Skeletal muscle satellite cell (primary cell): ENCODE measurements around the gene ZFP91.

ENCODE experiments used
- H3K27me3 ChIP-seq: 2 replicates; pipeline ENCODE4 v1.7.0; 2013; ENCODE audit warnings: low read length; ENCODE audit not compliant: control insufficient read depth, insufficient read depth
- H3K36me3 ChIP-seq: 2 replicates; pipeline ENCODE4 v1.7.0; 2013; ENCODE audit warnings: mild to moderate bottlenecking, control low read depth, low read length; ENCODE audit not compliant: insufficient read depth
- H3K4me1 ChIP-seq: 2 replicates; pipeline ENCODE4 v1.7.0; 2013; ENCODE audit warnings: low read length; ENCODE audit not compliant: control insufficient read depth, insufficient read depth
- H3K4me2 ChIP-seq: 2 replicates; pipeline ENCODE4 v1.7.0; 2013; ENCODE audit warnings: mild to moderate bottlenecking, low read length
- H3K4me3 ChIP-seq: 2 replicates; pipeline ENCODE4 v1.7.0; 2013; ENCODE audit warnings: low read length
- H3K9ac ChIP-seq: 2 replicates; pipeline ENCODE4 v1.7.0; 2013; ENCODE audit warnings: mild to moderate bottlenecking, low read depth, low read length, moderate library complexity
- H3K9me3 ChIP-seq: replicated peaks from 2 replicates; pipeline ENCODE4 v1.7.0; 2013; ENCODE audit warnings: mild to moderate bottlenecking, control low read depth, low read length

Gene ZFP91

GRCh38 chr11:58591659-58592058, 12.8 kb downstream of the ZFP91 start:
- Histone ChIP-seq H3K36me3 (peaks cover 19% of the 10 kb centered on the region), H3K27me3 (no peaks in the 10 kb centered on the region), H3K4me3 (no peak overlapping the region), H3K9me3 (no peaks in the 10 kb centered on the region), H3K9ac (no peak overlapping the region), H3K4me1 (peaks cover 10% of the 10 kb centered on the region), H3K4me2 (no peak overlapping the region)

GRCh38 chr11:58592760-58593472, 14.1 kb downstream of the ZFP91 start:
- no peaks in the 10 kb centered on the region for H3K27me3 ChIP-seq
- no peak overlapping the region for H3K4me2 ChIP-seq
- H3K4me1 ChIP-seq, result peaks cover 10% of the 10 kb centered on the region
- no peak overlapping the region for H3K9ac ChIP-seq
- H3K36me3 ChIP-seq, result peaks cover 15% of the 10 kb centered on the region
- no peak overlapping the region for H3K4me3 ChIP-seq
- no peaks in the 10 kb centered on the region for H3K9me3 ChIP-seq

- Histone ChIP-seq H3K9me3 (no peaks in the 10 kb centered on the region), H3K9ac (no peak overlapping the region), H3K4me3 (no peak overlapping the region), H3K27me3 (no peaks in the 10 kb centered on the region), H3K4me2 (no peak overlapping the region), H3K36me3 (peaks cover 15% of the 10 kb centered on the region), H3K4me1 (peaks cover 10% of the 10 kb centered on the region)
Observed at GRCh38 chr11:58594826-58595225, 16.0 kb downstream of the ZFP91 start.

GRCh38 chr11:58596621-58597020, 17.8 kb downstream of the ZFP91 start:
- H3K27me3 ChIP-seq, result no peaks in the 10 kb centered on the region
- H3K4me2 ChIP-seq, result no peak overlapping the region
- H3K4me1 ChIP-seq, result peaks cover 10% of the 10 kb centered on the region
- H3K9ac ChIP-seq, result no peak overlapping the region
- no peaks in the 10 kb centered on the region for H3K9me3 ChIP-seq
- H3K4me3 ChIP-seq, result no peak overlapping the region
- H3K36me3 ChIP-seq, result peaks cover 15% of the 10 kb centered on the region

GRCh38 chr11:58597486-58598144, 18.8 kb downstream of the ZFP91 start:
- peaks cover 11% of the 10 kb centered on the region for H3K36me3 ChIP-seq
- H3K4me1 ChIP-seq, result peaks cover 10% of the 10 kb centered on the region
- H3K27me3 ChIP-seq, result no peaks in the 10 kb centered on the region
- no peak overlapping the region for H3K4me3 ChIP-seq
- H3K4me2 ChIP-seq, result no peak overlapping the region
- no peak overlapping the region for H3K9ac ChIP-seq
- H3K9me3 ChIP-seq, result no peaks in the 10 kb centered on the region

GRCh38 chr11:58600510-58600909, 21.6 kb downstream of the ZFP91 start:
- Histone ChIP-seq H3K27me3 (no peaks in the 10 kb centered on the region), H3K9me3 (no peaks in the 10 kb centered on the region), H3K4me2 (no peak overlapping the region), H3K36me3 (peaks cover 6% of the 10 kb centered on the region), H3K9ac (no peak overlapping the region), H3K4me1 (peaks cover 5% of the 10 kb centered on the region), H3K4me3 (no peak overlapping the region)

GRCh38 chr11:58606930-58607714, 28.3 kb downstream of the ZFP91 start:
- Histone ChIP-seq H3K27me3 (no peaks in the 10 kb centered on the region), H3K4me1 (peaks cover 5% of the 10 kb centered on the region), H3K4me3 (no peak overlapping the region), H3K36me3 (peaks cover 25% of the 10 kb centered on the region), H3K9me3 (no peaks in the 10 kb centered on the region), H3K9ac (no peak overlapping the region), H3K4me2 (no peak overlapping the region)

GRCh38 chr11:58608331-58608730, 29.5 kb downstream of the ZFP91 start:
- Histone ChIP-seq H3K9ac (no peak overlapping the region), H3K4me3 (no peak overlapping the region), H3K9me3 (no peaks in the 10 kb centered on the region), H3K4me2 (no peak overlapping the region), H3K27me3 (no peaks in the 10 kb centered on the region), H3K36me3 (peaks cover 36% of the 10 kb centered on the region), H3K4me1 (peaks cover 5% of the 10 kb centered on the region)

- Histone ChIP-seq H3K4me1 (peaks cover 5% of the 10 kb centered on the region), H3K4me3 (no peak overlapping the region)
Observed at GRCh38 chr11:58609723-58610122, 30.9 kb downstream of the ZFP91 start.

GRCh38 chr11:58613228-58613627, 34.4 kb downstream of the ZFP91 start:
- peaks cover 14% of the 10 kb centered on the region for H3K4me1 ChIP-seq
- H3K4me3 ChIP-seq, result no peak overlapping the region
- H3K36me3 ChIP-seq, result peaks cover 78% of the 10 kb centered on the region

More at GRCh38 chr11:58609723-58610122, 30.9 kb downstream of the ZFP91 start:
- H3K9ac ChIP-seq, result no peak overlapping the region
- no peaks in the 10 kb centered on the region for H3K27me3 ChIP-seq
- H3K36me3 ChIP-seq, result peaks cover 49% of the 10 kb centered on the region
- H3K4me2 ChIP-seq, result no peak overlapping the region
- no peaks in the 10 kb centered on the region for H3K9me3 ChIP-seq

GRCh38 chr11:58615559-58615958, 36.7 kb downstream of the ZFP91 start:
- peaks cover 25% of the 10 kb centered on the region for H3K4me1 ChIP-seq
- H3K9me3 ChIP-seq, result no peaks in the 10 kb centered on the region
- H3K9ac ChIP-seq, result no peak overlapping the region
- peaks cover 82% of the 10 kb centered on the region for H3K36me3 ChIP-seq
- no peaks in the 10 kb centered on the region for H3K27me3 ChIP-seq
- H3K4me3 ChIP-seq, result no peak overlapping the region
- no peak overlapping the region for H3K4me2 ChIP-seq

More at GRCh38 chr11:58613228-58613627, 34.4 kb downstream of the ZFP91 start:
- no peaks in the 10 kb centered on the region for H3K27me3 ChIP-seq
- H3K4me2 ChIP-seq, result no peak overlapping the region
- H3K9me3 ChIP-seq, result no peaks in the 10 kb centered on the region
- no peak overlapping the region for H3K9ac ChIP-seq
